Transverse colon (tissue), 3 donors: ENCODE measurements around the gene GTPBP10.

ENCODE experiments used
- POLR2A ChIP-seq: fragments of 450-650 bp; IDR thresholded peaks from one replicate; pipeline ENCODE4 v1.6.1; 2016; ENCODE audit warnings: antibody characterized with exemption, mild to moderate bottlenecking, moderate library complexity
- TF ChIP-seq, protein P1 (sequence below), 5 experiments: fragments of 200-600 bp in 3 of 5; fragments of 450-650 bp in 2 of 5; sonication (generic) in 3 of 5; IDR thresholded peaks; 1 replicate in 2 of 5; 2 replicates in 3 of 5; pipeline ENCODE4 v1.5.1; 2016 to 2017; ENCODE audit warnings: antibody characterized with exemption in 5 of 5, inconsistent platforms in 3 of 5, mild to moderate bottlenecking in 2 of 5, moderate library complexity in 1 of 5

DNA sequence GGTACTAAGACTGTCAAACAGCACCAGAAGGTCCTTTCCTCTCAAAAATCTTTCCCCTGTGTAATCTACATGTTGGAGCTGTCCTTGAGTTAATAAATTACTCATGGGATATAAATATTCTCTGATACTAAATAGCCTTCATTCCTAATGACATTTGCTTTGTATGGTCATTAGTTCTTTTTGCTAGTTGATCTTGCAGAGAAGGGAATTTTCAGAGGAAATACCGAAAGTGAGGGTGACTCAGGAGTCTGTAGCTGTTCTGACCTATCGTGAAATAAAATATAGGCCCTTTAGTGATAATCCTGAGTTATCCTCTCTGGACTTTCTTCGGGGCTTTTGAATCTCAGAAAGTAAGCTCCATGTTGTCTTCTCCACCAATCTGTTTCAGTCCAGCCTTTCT is 37.3 kb downstream of the GTPBP10 start:
- TF ChIP-seq, protein P1, sequence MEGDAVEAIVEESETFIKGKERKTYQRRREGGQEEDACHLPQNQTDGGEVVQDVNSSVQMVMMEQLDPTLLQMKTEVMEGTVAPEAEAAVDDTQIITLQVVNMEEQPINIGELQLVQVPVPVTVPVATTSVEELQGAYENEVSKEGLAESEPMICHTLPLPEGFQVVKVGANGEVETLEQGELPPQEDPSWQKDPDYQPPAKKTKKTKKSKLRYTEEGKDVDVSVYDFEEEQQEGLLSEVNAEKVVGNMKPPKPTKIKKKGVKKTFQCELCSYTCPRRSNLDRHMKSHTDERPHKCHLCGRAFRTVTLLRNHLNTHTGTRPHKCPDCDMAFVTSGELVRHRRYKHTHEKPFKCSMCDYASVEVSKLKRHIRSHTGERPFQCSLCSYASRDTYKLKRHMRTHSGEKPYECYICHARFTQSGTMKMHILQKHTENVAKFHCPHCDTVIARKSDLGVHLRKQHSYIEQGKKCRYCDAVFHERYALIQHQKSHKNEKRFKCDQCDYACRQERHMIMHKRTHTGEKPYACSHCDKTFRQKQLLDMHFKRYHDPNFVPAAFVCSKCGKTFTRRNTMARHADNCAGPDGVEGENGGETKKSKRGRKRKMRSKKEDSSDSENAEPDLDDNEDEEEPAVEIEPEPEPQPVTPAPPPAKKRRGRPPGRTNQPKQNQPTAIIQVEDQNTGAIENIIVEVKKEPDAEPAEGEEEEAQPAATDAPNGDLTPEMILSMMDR (IDR thresholded peaks at IDR 0.05), result no peak
- TF ChIP-seq POLR2A, result no peak
